Nephron progenitor cell (in vitro differentiated cells): ENCODE measurements around the gene UBE2U.

ENCODE experiments used
- DNase-seq: peaks from one replicate; pipeline ENCODE4 v3.0.0; 2021
- H3K27ac Mint-ChIP-seq: 2 replicates; pipeline ENCODE4 v1.8.0; 2021; ENCODE audit warnings: mild to moderate bottlenecking, moderate library complexity, mixed read lengths
- H3K27me3 Mint-ChIP-seq: 2 replicates; pipeline ENCODE4 v1.8.0; 2021; ENCODE audit warnings: mild to moderate bottlenecking, low read depth, mixed read lengths; ENCODE audit not compliant: poor library complexity
- H3K36me3 Mint-ChIP-seq: 2 replicates; pipeline ENCODE4 v1.8.0; 2021; ENCODE audit warnings: low read depth, mixed read lengths
- H3K4me1 Mint-ChIP-seq: 2 replicates; pipeline ENCODE4 v1.8.0; 2021; ENCODE audit warnings: mixed read lengths
- H3K4me3 Mint-ChIP-seq: 2 replicates; pipeline ENCODE4 v1.8.0; 2021; ENCODE audit warnings: mild to moderate bottlenecking, moderate library complexity, mixed read lengths
- H3K9me3 Mint-ChIP-seq: 2 replicates; pipeline ENCODE4 v1.8.0; 2021; ENCODE audit warnings: mild to moderate bottlenecking, moderate library complexity, mixed read lengths
- CTCF ChIP-seq: fragments of 200-600 bp; sonication (generic); IDR thresholded peaks from 2 replicates; pipeline ENCODE4 v1.5.0; 2021; ENCODE audit warnings: antibody characterized with exemption

UBE2U gene

GRCh38 chr1:64184003-64184440 lies 19.4 kb upstream of the UBE2U start:
- DNase-seq = no peak
- Mint-ChIP-seq H3K27ac (no peak overlapping the region), H3K27me3 (peaks cover 3% of the 10 kb centered on the region), H3K9me3 (no peaks in the 10 kb centered on the region), H3K4me1 (peaks cover 15% of the 10 kb centered on the region), H3K36me3 (peaks cover 5% of the 10 kb centered on the region), H3K4me3 (no peak overlapping the region)
- TF ChIP-seq CTCF = no peak

GRCh38 chr1:64186138-64186897 lies 17.1 kb upstream of the UBE2U start:
- Mint-ChIP-seq H3K27me3 (peaks cover 3% of the 10 kb centered on the region), H3K27ac (no peak overlapping the region)

DNA sequence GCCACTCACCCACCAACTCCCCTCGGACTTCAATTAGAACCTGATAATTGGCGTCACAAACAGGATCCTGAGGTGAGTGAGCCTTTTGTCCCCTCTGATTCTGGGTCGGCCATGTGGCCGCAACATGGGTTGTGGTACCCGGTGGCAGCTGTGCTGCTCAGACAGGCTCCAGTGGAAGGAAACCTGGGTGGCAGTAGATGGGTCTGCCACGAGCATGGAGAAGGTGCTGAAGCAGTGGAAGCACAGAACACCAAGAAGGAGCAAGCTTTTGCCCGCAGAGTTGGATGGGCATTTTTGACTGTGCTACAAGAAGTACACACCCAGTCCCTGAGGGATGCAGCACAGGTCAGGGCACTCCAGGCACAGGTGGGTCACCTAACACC lies 16.5 kb upstream of the UBE2U start:
- Mint-ChIP-seq H3K36me3 (no peaks in the 10 kb centered on the region), H3K9me3 (no peaks in the 10 kb centered on the region)

More at GRCh38 chr1:64186138-64186897, 17.1 kb upstream of the UBE2U start:
- Mint-ChIP-seq H3K4me1 (peaks cover 15% of the 10 kb centered on the region), H3K36me3 (no peaks in the 10 kb centered on the region), H3K4me3 (no peak overlapping the region), H3K9me3 (no peaks in the 10 kb centered on the region)
- DNase-seq = no peak
- TF ChIP-seq CTCF = no peak

GRCh38 chr1:64187646-64188045 lies 15.8 kb upstream of the UBE2U start:
- Mint-ChIP-seq H3K4me3 (no peak overlapping the region), H3K36me3 (no peaks in the 10 kb centered on the region), H3K27ac (no peak overlapping the region), H3K9me3 (peaks cover 5% of the 10 kb centered on the region), H3K4me1 (peaks cover 8% of the 10 kb centered on the region), H3K27me3 (peaks cover 3% of the 10 kb centered on the region)
- TF ChIP-seq CTCF = no peak
- no peak for DNase-seq

More for the DNA sequence above, 16.5 kb upstream of the UBE2U start:
- no peak for TF ChIP-seq CTCF
- H3K4me3 Mint-ChIP-seq = no peak overlapping the region
- H3K4me1 Mint-ChIP-seq = peaks cover 14% of the 10 kb centered on the region
- no peak for DNase-seq
- peaks cover 3% of the 10 kb centered on the region for H3K27me3 Mint-ChIP-seq
- no peak overlapping the region for H3K27ac Mint-ChIP-seq

- no peak for DNase-seq
- H3K4me1 Mint-ChIP-seq = peaks cover 18% of the 10 kb centered on the region
- H3K4me3 Mint-ChIP-seq = no peak overlapping the region
- H3K9me3 Mint-ChIP-seq = peaks cover 10% of the 10 kb centered on the region
- peaks cover 3% of the 10 kb centered on the region for H3K27me3 Mint-ChIP-seq
- no peak overlapping the region for H3K27ac Mint-ChIP-seq
- no peak for TF ChIP-seq CTCF
- H3K36me3 Mint-ChIP-seq = no peaks in the 10 kb centered on the region
These were observed 11.1 kb upstream of the UBE2U start for GRCh38 chr1:64192290-64192689.
